A673 (cell line): ENCODE data around the gene LRRC47. TPM values are rescaled to one million over a fixed set of nuclear protein-coding genes. Genes with fewer than 3 reads are reported as not detected.

ENCODE experiments used
- BruUV-seq: library from RNA; stranded (reverse); fragments of 400-500 nt; replicated peaks from 2 replicates; lab custom pipeline; 2021; lab: Mats Ljungman, UMichigan
- CTCF ChIA-PET: fragments of 300-600 bp; sonication (Branson Sonifier 250); formaldehyde crosslinking; loops from one replicate; lab custom pipeline; 2022; ENCODE audit warnings: antibody characterized with exemption; lab: Charles Lee
- POLR2A ChIA-PET: fragments of 300-600 bp; sonication (Branson Sonifier 250); formaldehyde crosslinking; loops from one replicate; lab custom pipeline; 2022; ENCODE audit warnings: antibody characterized with exemption; ENCODE audit not compliant: low non-redundant PET; lab: Charles Lee
- DNase-seq: peaks from one replicate; pipeline ENCODE4 v3.0.0-alpha.2; 2015; ENCODE audit warnings: low spot score
- H3K27ac ChIP-seq: fragments of 200-600 bp; sonication (generic); 2 replicates; pipeline ENCODE4 v1.5.1; 2016; ENCODE audit warnings: mixed run types, low read depth, mild to moderate bottlenecking, mixed read lengths, antibody characterized with exemption, low read length; ENCODE audit not compliant: poor library complexity, severe bottlenecking
- H3K27me3 ChIP-seq: fragments of 200-600 bp; sonication (generic); replicated peaks from 2 replicates; pipeline ENCODE4 v1.6.1; 2017; ENCODE audit warnings: mixed run types, low read depth, mild to moderate bottlenecking, mixed read lengths, antibody characterized with exemption, low read length; ENCODE audit not compliant: insufficient read depth, poor library complexity
- H3K36me3 ChIP-seq: fragments of 200-600 bp; sonication (generic); 2 replicates; pipeline ENCODE4 v1.6.1; 2016; ENCODE audit warnings: mixed run types, mild to moderate bottlenecking, mixed read lengths, antibody characterized with exemption, low read length; ENCODE audit not compliant: insufficient read depth, poor library complexity, severe bottlenecking
- H3K4me1 ChIP-seq: fragments of 200-600 bp; sonication (generic); 2 replicates; pipeline ENCODE4 v1.6.1; 2017; ENCODE audit warnings: mixed run types, mild to moderate bottlenecking, mixed read lengths, antibody characterized with exemption, low read length; ENCODE audit not compliant: insufficient read depth, poor library complexity, severe bottlenecking
- H3K4me3 ChIP-seq: fragments of 200-600 bp; sonication (generic); 2 replicates; pipeline ENCODE4 v1.5.1; 2016; ENCODE audit warnings: low read depth, mixed run types, mild to moderate bottlenecking, mixed read lengths, low read length; ENCODE audit not compliant: poor library complexity, severe bottlenecking
- H3K9me3 ChIP-seq: fragments of 200-600 bp; sonication (generic); 2 replicates; pipeline ENCODE4 v1.6.1; 2016; ENCODE audit warnings: mixed run types, low read depth, mild to moderate bottlenecking, mixed read lengths, antibody characterized with exemption, low read length; ENCODE audit not compliant: poor library complexity, severe bottlenecking
- CTCF ChIP-seq: fragments of 300-800, 200-600 bp; sonication (generic); conservative IDR thresholded peaks from 2 replicates; pipeline ENCODE4 v1.5.1; 2017; ENCODE audit warnings: low read depth, mild to moderate bottlenecking, antibody characterized with exemption, low read length, moderate library complexity, mixed read lengths
- EZH2 ChIP-seq: fragments of 200-600 bp; sonication (generic); IDR thresholded peaks from 2 replicates; pipeline ENCODE4 v1.6.1; 2017; ENCODE audit warnings: borderline replicate concordance, low read depth, mild to moderate bottlenecking, mixed read lengths, antibody characterized with exemption, low read length; ENCODE audit not compliant: poor library complexity, severe bottlenecking
- intact Hi-C: fragments of 100-400 bp; cut with micrococcal nuclease; formaldehyde crosslinking; loops from one replicate; pipeline ENCODE4 v1.10.0; 2022; ENCODE audit not compliant: unreplicated experiment
- total RNA-seq: library from RNA; stranded (reverse); gene quantifications from 2 replicates; pipeline ENCODE4 v1.2.3, GENCODE V29; 2021

Gene LRRC47
- total RNA-seq, 1 experiment from 2014 or later: 86.7 TPM

- Histone ChIP-seq H3K36me3 (peaks cover 32% of the 10 kb centered on the region), H3K27ac (no peak overlapping the region), H3K27me3 (no peaks in the 10 kb centered on the region), H3K4me1 (no peaks in the 10 kb centered on the region), H3K9me3 (no peaks in the 10 kb centered on the region), H3K4me3 (no peak overlapping the region)
- no peak for DNase-seq
- intact Hi-C loops: no loop called here
- BruUV-seq: no TSS peak
- CTCF ChIA-PET: interaction anchor here (0.6 kb wide), 1 partner anchor 1496 kb away, joined by 4 read pairs; no protein-coding TSS in a partner anchor
- no peak for TF ChIP-seq CTCF
- TF ChIP-seq EZH2: no peak
- POLR2A ChIA-PET: no interaction called here
These were observed 8.3 kb downstream of the LRRC47 start for GRCh38 chr1:3787745-3788605.

DNA sequence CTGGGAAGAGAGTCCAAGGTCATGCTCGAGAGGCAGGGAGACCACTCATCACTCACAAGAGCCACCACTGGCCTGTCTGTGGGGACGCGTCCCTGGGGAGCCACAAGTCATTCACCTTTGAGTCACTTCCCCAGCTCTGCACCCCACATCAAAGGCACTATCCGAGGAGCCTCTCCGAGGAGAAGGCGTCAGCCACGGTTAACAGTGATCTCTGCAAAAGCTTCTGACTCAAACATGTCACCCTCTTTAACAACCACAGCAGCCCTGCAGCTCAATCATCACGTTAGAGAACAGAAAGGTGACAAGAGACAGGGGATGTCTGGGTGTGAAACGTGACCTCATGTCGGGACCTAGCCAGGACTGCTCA is 9.0 kb downstream of the LRRC47 start:
- CTCF ChIA-PET: no interaction called here
- no TSS peak for BruUV-seq
- H3K27ac ChIP-seq: no peak overlapping the region
- DNase-seq: no peak
- H3K9me3 ChIP-seq: no peaks in the 10 kb centered on the region
- no peaks in the 10 kb centered on the region for H3K27me3 ChIP-seq
- peaks cover 38% of the 10 kb centered on the region for H3K36me3 ChIP-seq
- no peak for TF ChIP-seq EZH2
- TF ChIP-seq CTCF: no peak
- H3K4me1 ChIP-seq: no peaks in the 10 kb centered on the region
- POLR2A ChIA-PET: no interaction called here
- no peak overlapping the region for H3K4me3 ChIP-seq
- intact Hi-C loops: no loop called here

DNA sequence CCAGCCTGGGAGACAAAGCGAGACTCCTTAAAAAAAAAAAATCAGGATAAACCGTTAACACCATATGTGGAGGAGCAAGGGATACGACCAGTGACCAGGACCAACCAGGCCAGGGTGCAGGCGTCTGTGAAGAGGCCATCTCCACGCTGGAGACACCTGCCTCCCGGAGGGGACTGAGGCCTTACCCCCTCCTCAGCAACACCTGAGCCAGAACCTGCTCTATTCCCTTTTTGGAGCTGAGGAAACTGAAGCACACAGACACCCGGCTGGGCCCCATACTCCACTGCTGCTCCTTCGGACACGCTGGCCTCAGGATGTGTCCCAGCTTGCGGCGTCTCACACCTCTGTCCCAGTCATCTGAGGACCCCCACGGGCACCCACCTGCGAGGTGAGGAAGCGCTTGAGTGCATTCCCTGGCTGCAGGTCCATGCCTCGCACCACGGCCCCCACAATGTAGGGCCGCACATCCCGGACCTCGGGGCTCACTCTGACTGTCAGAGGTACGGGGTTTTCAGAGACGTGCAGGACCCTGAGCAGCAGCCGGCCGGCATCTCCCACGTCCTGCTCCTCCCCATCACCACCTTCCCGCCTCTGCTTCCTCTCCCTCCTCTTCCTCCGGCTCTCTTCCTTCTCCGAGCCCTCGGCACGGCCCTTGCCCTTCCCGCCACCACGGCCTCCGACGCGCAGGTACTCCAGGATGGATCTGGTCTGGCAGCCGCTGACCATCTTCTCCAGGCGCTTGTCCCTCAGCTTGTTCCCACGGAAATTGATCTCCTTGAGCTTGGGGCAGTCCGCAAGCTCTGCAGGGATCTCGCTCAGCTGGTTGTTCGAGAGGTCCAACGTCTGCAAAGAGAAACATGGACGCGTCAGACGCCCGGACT is 9.6 kb downstream of the LRRC47 start:
- ChIA-PET CTCF (no interaction called here), POLR2A (no interaction called here)
- intact Hi-C loops: no loop called here
- H3K4me1 ChIP-seq: no peaks in the 10 kb centered on the region
- BruUV-seq: no TSS peak
- H3K9me3 ChIP-seq: no peaks in the 10 kb centered on the region
- DNase-seq: no peak
- peaks cover 42% of the 10 kb centered on the region for H3K36me3 ChIP-seq
- no peak overlapping the region for H3K27ac ChIP-seq
- TF ChIP-seq CTCF: no peak
- no peak for TF ChIP-seq EZH2
- no peaks in the 10 kb centered on the region for H3K27me3 ChIP-seq
- H3K4me3 ChIP-seq: no peak overlapping the region
